Stimulated activated CD4-positive, alpha-beta T cell treated with anti-CD3 and anti-CD28 coated beads, Interleukin-4, amount 100 ng/mL, for 24 hours (primary cell): ENCODE data around the gene FAM72D.
"Not testable (repeated sequence)": the region's sequence is repeated elsewhere in the genome, so short reads cannot be mapped to it uniquely, and the experiment has no call there.

Experiments
- DNase-seq: peaks from one replicate; pipeline ENCODE4 v3.0.0-alpha.2; 2020

Gene FAM72D

GRCh38 chr1:145155873-145156272 lies 60.1 kb downstream of the FAM72D start:
- DNase-seq: not testable (repeated sequence)

DNA sequence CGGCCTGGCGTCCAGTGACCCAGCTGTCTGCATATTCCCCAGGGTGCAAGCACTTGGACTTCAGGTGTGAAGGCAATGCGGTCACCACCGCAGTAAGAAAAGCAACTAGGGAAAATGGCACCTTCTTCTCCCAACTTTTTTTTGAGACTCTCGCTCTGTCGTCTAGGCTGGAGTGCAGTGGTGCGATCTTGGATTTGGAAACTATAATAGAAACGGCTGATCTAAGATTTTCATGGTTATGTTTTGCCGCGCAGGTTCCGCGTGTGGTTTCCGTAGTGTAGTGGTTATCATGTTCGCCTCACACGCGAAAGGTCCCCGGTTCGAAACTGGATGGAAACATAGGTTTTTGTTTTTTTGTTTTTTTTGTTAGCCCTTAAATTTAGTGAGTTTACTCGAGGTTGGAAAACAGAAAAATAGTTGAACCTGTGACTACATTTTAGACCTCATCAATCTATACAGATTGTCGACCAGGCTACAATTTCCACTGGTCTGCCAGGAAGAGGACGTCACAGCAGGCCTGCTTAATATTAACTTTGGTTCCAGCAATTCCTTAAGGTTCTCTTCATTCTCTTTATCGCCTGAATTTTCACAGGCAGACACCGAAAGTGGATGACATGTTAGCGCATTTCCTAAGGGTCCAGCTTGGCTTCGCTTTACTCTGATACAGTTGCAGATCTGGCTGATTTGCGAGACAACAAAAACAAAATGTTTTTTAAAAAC lies 61.3 kb downstream of the FAM72D start:
- DNase-seq: peak; percentile 44

- not testable (repeated sequence) for DNase-seq
Measured at GRCh38 chr1:145157715-145158114, 61.9 kb downstream of the FAM72D start.

GRCh38 chr1:145161046-145161752 lies 65.4 kb downstream of the FAM72D start:
- DNase-seq: not testable (repeated sequence)
